Astrocyte of the cerebellum (primary cell): Measurements from ENCODE around the gene OVCH1.

ENCODE experiments used
- DNase-seq: peaks from one replicate; pipeline ENCODE4 v3.0.0-alpha.2; 2011; ENCODE audit warnings: low read depth
- H3K4me3 ChIP-seq: 2 replicates; pipeline ENCODE4 v1.5.1; 2011; ENCODE audit warnings: mild to moderate bottlenecking, low read depth, low read length, moderate library complexity
- CTCF ChIP-seq: IDR thresholded peaks from 2 replicates; pipeline ENCODE4 v1.5.1; 2012; ENCODE audit warnings: low read length, low read depth, moderate library complexity, mild to moderate bottlenecking; ENCODE audit errors: missing control alignments
- in situ Hi-C: cut with HindIII; loops from 2 replicates; pipeline ENCODE4 v1.10.0; 2017; ENCODE audit warnings: low sequenced_read_pairs

OVCH1 gene

DNA sequence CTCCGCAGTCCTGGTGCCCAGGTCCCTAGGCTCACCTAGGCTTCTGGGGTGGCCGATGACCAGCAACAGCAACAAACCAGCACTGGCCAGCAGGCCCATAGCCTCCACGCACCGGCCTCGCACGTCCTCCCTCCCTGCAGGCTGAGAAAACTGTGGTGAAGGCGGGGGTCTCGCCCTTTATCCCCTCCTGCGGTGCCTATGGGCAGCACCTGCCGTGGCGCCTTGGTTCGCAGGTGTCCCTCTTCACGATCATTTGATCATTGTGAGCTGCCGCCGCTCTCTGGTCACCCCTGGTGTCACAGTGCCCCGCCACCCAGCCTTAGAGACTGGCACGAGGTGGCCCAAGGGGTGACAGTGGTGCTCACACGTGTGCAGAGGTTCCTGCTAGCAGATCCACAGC lies at the start of gene OVCH1:
Gene OVCH1, minus strand, starts transcription at position 99 of the 400 bp plus-strand sequence. Its CDS starts 0 bp downstream, at position 99.
- no peak within 1 kb of the TSS for H3K4me3 ChIP-seq
- no peak for TF ChIP-seq CTCF
- no peak for DNase-seq
- in situ Hi-C loops: no loop called here

DNA sequence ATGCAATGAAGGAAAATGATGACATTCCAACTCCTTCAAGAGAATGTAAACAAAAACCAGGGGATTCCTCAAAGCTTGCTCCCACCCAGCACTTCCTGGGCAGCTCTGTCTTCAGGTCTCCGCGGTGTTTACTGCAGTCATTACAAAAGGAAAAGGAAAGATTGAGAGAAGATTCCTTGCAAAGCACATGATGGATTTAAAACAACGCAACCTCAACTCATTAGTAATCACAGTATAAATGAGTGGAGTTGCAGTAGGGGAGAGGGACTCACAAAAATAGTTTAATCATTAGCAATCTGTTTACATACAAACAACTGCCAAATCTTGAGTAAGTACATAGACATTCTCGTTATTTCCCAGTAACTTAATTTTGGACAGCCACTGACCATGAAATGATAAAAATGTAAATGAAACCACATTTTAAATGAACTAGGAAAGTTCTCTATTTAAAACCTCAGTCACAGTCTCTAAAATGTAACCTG lies 49.7 kb upstream of the OVCH1 start:
- DNase-seq: peak; percentile 67
- TF ChIP-seq CTCF: no peak
- in situ Hi-C loops: no loop called here
- H3K4me3 ChIP-seq: no peak overlapping the region

- no peak for DNase-seq
- no peak overlapping the region for H3K4me3 ChIP-seq
- in situ Hi-C loops: no loop called here
- no peak for TF ChIP-seq CTCF
Observed at GRCh38 chr12:29546000-29546399, 48.5 kb upstream of the OVCH1 start.

- no peak for TF ChIP-seq CTCF
- in situ Hi-C loops: no loop called here
- DNase-seq: no peak
- no peak overlapping the region for H3K4me3 ChIP-seq
Observed at GRCh38 chr12:29545102-29545467, 47.6 kb upstream of the OVCH1 start.

DNA sequence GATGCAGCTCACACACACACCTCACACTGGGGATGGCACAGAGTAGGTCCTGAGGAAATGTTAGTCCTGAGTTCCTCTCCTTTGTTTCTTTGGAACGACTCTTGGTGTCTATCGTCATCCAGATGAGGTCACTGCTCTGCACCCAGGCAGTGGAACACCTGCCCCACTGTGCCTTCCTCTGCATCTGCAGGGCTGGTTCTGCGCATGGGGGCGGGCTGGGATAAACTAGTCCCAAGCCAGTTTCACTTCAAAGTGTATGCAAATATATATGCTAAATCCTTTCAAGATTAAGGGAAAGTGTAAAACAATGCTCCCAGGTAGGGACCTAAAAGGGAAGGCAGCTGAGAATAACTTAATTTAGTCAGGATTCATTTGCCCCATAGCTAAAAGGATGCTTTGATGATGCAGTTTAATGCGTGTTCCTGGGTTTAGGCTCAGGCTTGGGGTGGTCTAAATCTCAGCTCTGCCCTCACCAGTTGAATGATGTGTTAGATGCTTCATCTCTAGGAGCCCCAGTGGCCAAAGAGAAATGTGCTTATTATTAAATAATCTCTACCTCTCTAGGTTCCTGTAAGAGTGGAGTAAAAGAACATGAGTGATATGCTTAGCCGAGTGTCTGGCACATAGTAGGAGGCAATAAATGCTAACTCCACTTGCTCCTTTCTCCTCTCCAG lies 47.1 kb upstream of the OVCH1 start:
- TF ChIP-seq CTCF: no peak
- no peak overlapping the region for H3K4me3 ChIP-seq

GRCh38 chr12:29543036-29543435 lies 45.5 kb upstream of the OVCH1 start:
- no peak for DNase-seq
- TF ChIP-seq CTCF: no peak
- H3K4me3 ChIP-seq: no peak overlapping the region
- in situ Hi-C loops: no loop called here

More for the DNA sequence above, 47.1 kb upstream of the OVCH1 start:
- DNase-seq: no peak
- in situ Hi-C loops: no loop called here

GRCh38 chr12:29537298-29537697 lies 39.8 kb upstream of the OVCH1 start:
- DNase-seq: no peak
- in situ Hi-C loops: no loop called here
- no peak overlapping the region for H3K4me3 ChIP-seq
- no peak for TF ChIP-seq CTCF
